Dendritic cell treated with granulocyte-macrophage colony-stimulating factor and Interleukin-4, amounts not matched to agents 40 ng/mL and 50 ng/mL, for 4 days (primary cell): Measurements from ENCODE around the gene PPP4C.
"Not testable (repeated sequence)": the region's sequence is repeated elsewhere in the genome, so short reads cannot be mapped to it uniquely, and the experiment has no call there.

Experiments
- H3K27ac Mint-ChIP-seq: one replicate; pipeline ENCODE4 v1.8.0; 2022; ENCODE audit warnings: mild to moderate bottlenecking, mixed read lengths
- H3K27me3 Mint-ChIP-seq: one replicate; pipeline ENCODE4 v1.8.0; 2022; ENCODE audit warnings: mild to moderate bottlenecking, mixed read lengths
- H3K36me3 Mint-ChIP-seq: one replicate; pipeline ENCODE4 v1.8.0; 2022; ENCODE audit warnings: low read depth, mixed read lengths
- H3K4me1 Mint-ChIP-seq: one replicate; pipeline ENCODE4 v1.8.0; 2022; ENCODE audit warnings: low read depth, mixed read lengths
- H3K4me3 Mint-ChIP-seq: one replicate; pipeline ENCODE4 v1.8.0; 2022; ENCODE audit warnings: mild to moderate bottlenecking, moderate library complexity, mixed read lengths
- H3K9me3 Mint-ChIP-seq: one replicate; pipeline ENCODE4 v1.8.0; 2022; ENCODE audit warnings: mixed read lengths
- intact Hi-C: fragments of 100-400 bp; cut with micrococcal nuclease; formaldehyde crosslinking; loops from one replicate; pipeline ENCODE4 v1.15.0; 2022

The PPP4C gene

GRCh38 chr16:30113031-30113710, 37.4 kb downstream of the PPP4C start, which contains the start of gene GDPD3:
Gene GDPD3, minus strand, starts transcription at chr16:30113537. Its CDS starts 59 bp downstream, at chr16:30113478.
- Mint-ChIP-seq H3K36me3 (peaks cover 83% of the 10 kb centered on the region), H3K4me3 (no peak within 1 kb of the TSS), H3K27me3 (no peaks in the 10 kb centered on the region), H3K9me3 (no peaks in the 10 kb centered on the region), H3K4me1 (no peaks in the 10 kb centered on the region), H3K27ac (no peak within 1 kb of the TSS)
- intact Hi-C loops: no loop called here

- no peaks in the 10 kb centered on the region for H3K4me1 Mint-ChIP-seq
- intact Hi-C loops: no loop called here
These were observed 38.0 kb downstream of the PPP4C start for GRCh38 chr16:30113711-30114333.

GRCh38 chr16:30114411-30114810, 38.6 kb downstream of the PPP4C start:
- no peaks in the 10 kb centered on the region for H3K27me3 Mint-ChIP-seq
- H3K36me3 Mint-ChIP-seq: peaks cover 90% of the 10 kb centered on the region
- H3K4me1 Mint-ChIP-seq: no peaks in the 10 kb centered on the region
- no peak overlapping the region for H3K27ac Mint-ChIP-seq
- no peaks in the 10 kb centered on the region for H3K9me3 Mint-ChIP-seq
- no peak overlapping the region for H3K4me3 Mint-ChIP-seq
- intact Hi-C loops: no loop called here

More at GRCh38 chr16:30113711-30114333, 38.0 kb downstream of the PPP4C start:
- Mint-ChIP-seq H3K27ac (no peak overlapping the region), H3K27me3 (no peaks in the 10 kb centered on the region), H3K36me3 (peaks cover 84% of the 10 kb centered on the region), H3K9me3 (no peaks in the 10 kb centered on the region), H3K4me3 (no peak overlapping the region)

GRCh38 chr16:30114833-30115232, 39.0 kb downstream of the PPP4C start:
- intact Hi-C loops, H3K4me3 Mint-ChIP-seq, H3K4me1 Mint-ChIP-seq, H3K27me3 Mint-ChIP-seq, H3K9me3 Mint-ChIP-seq, H3K27ac Mint-ChIP-seq: not testable (repeated sequence)
- H3K36me3 Mint-ChIP-seq: peaks cover 94% of the 10 kb centered on the region

GRCh38 chr16:30115238-30115637, 39.4 kb downstream of the PPP4C start:
- Mint-ChIP-seq H3K9me3 (no peaks in the 10 kb centered on the region), H3K4me1 (peaks cover 2% of the 10 kb centered on the region), H3K4me3 (no peak overlapping the region), H3K27me3 (no peaks in the 10 kb centered on the region), H3K36me3 (peaks cover 95% of the 10 kb centered on the region), H3K27ac (no peak overlapping the region)
- intact Hi-C loops: no loop called here

GRCh38 chr16:30116291-30117207, 40.8 kb downstream of the PPP4C start:
- Mint-ChIP-seq H3K27me3 (no peaks in the 10 kb centered on the region), H3K4me3 (no peak overlapping the region), H3K36me3 (peaks cover 90% of the 10 kb centered on the region), H3K27ac (no peak overlapping the region), H3K4me1 (peaks cover 9% of the 10 kb centered on the region), H3K9me3 (no peaks in the 10 kb centered on the region)
- intact Hi-C loops: no loop called here

GRCh38 chr16:30117768-30118167, 42.0 kb downstream of the PPP4C start:
- intact Hi-C loops: no loop called here
- Mint-ChIP-seq H3K27me3 (no peaks in the 10 kb centered on the region), H3K4me1 (peaks cover 21% of the 10 kb centered on the region), H3K36me3 (peaks cover 82% of the 10 kb centered on the region), H3K9me3 (no peaks in the 10 kb centered on the region), H3K27ac (no peak overlapping the region), H3K4me3 (no peak overlapping the region)

- no peaks in the 10 kb centered on the region for H3K27me3 Mint-ChIP-seq
- H3K9me3 Mint-ChIP-seq: no peaks in the 10 kb centered on the region
- intact Hi-C loops: no loop called here
- H3K4me1 Mint-ChIP-seq: peaks cover 29% of the 10 kb centered on the region
- H3K4me3 Mint-ChIP-seq: no peak overlapping the region
- H3K27ac Mint-ChIP-seq: no peak overlapping the region
- peaks cover 65% of the 10 kb centered on the region for H3K36me3 Mint-ChIP-seq
These were observed 43.6 kb downstream of the PPP4C start for GRCh38 chr16:30119428-30119827.

- Mint-ChIP-seq H3K27me3 (no peaks in the 10 kb centered on the region), H3K36me3 (peaks cover 54% of the 10 kb centered on the region), H3K4me1 (peaks cover 31% of the 10 kb centered on the region), H3K4me3 (no peak overlapping the region), H3K27ac (no peak overlapping the region), H3K9me3 (no peaks in the 10 kb centered on the region)
- intact Hi-C loops: no loop called here
These were observed 44.7 kb downstream of the PPP4C start for GRCh38 chr16:30120340-30121105.

- intact Hi-C loops: no loop called here
- H3K4me1 Mint-ChIP-seq: peaks cover 31% of the 10 kb centered on the region
- H3K9me3 Mint-ChIP-seq: no peaks in the 10 kb centered on the region
- H3K27me3 Mint-ChIP-seq: no peaks in the 10 kb centered on the region
- H3K36me3 Mint-ChIP-seq: peaks cover 40% of the 10 kb centered on the region
- peak overlapping the region; percentile 89 for H3K27ac Mint-ChIP-seq
- peak overlapping the region; percentile 84 for H3K4me3 Mint-ChIP-seq
These were observed 46.2 kb downstream of the PPP4C start for GRCh38 chr16:30121741-30122571.

GRCh38 chr16:30122604-30123160, 46.9 kb downstream of the PPP4C start:
- Mint-ChIP-seq H3K4me1 (peaks cover 31% of the 10 kb centered on the region), H3K9me3 (no peaks in the 10 kb centered on the region), H3K4me3 (peak overlapping the region; percentile 84), H3K27me3 (no peaks in the 10 kb centered on the region), H3K27ac (peak overlapping the region; percentile 89), H3K36me3 (peaks cover 33% of the 10 kb centered on the region)
- intact Hi-C loops: no loop called here

- H3K4me1 Mint-ChIP-seq: peaks cover 31% of the 10 kb centered on the region
- H3K4me3 Mint-ChIP-seq: no peak overlapping the region
- peaks cover 13% of the 10 kb centered on the region for H3K36me3 Mint-ChIP-seq
- H3K27me3 Mint-ChIP-seq: no peaks in the 10 kb centered on the region
- intact Hi-C loops: no loop called here
- H3K9me3 Mint-ChIP-seq: no peaks in the 10 kb centered on the region
- no peak overlapping the region for H3K27ac Mint-ChIP-seq
These were observed 49.2 kb downstream of the PPP4C start for GRCh38 chr16:30124985-30125379.

- H3K27me3 Mint-ChIP-seq, intact Hi-C loops, H3K36me3 Mint-ChIP-seq, H3K27ac Mint-ChIP-seq, H3K4me3 Mint-ChIP-seq, H3K9me3 Mint-ChIP-seq: not testable (repeated sequence)
- peaks cover 25% of the 10 kb centered on the region for H3K4me1 Mint-ChIP-seq
These were observed 49.9 kb downstream of the PPP4C start for GRCh38 chr16:30125690-30126089.
